KOPT-K1 (cell line): ENCODE measurements around the gene IFNA5.

Experiments used
- H3K27ac ChIP-seq: fragments of 200-600 bp; sonication (generic); 2 replicates; pipeline ENCODE4 v1.5.1; 2016; ENCODE audit warnings: antibody characterized with exemption, mild to moderate bottlenecking, low read depth, low read length; ENCODE audit not compliant: poor library complexity, severe bottlenecking
- H3K36me3 ChIP-seq: fragments of 200-600 bp; sonication (generic); 2 replicates; pipeline ENCODE4 v1.5.1; 2017; ENCODE audit warnings: antibody characterized with exemption, mild to moderate bottlenecking, low read length, moderate library complexity; ENCODE audit not compliant: insufficient read depth
- H3K9me3 ChIP-seq: fragments of 200-600 bp; sonication (generic); 2 replicates; pipeline ENCODE4 v1.5.1; 2017; ENCODE audit warnings: antibody characterized with exemption, low read length, mild to moderate bottlenecking; ENCODE audit not compliant: insufficient read depth, poor library complexity, severe bottlenecking

The IFNA5 gene

GRCh38 chr9:21316860-21317259 is 11.7 kb upstream of the IFNA5 start:
- Histone ChIP-seq H3K27ac (no peak overlapping the region), H3K9me3 (no peaks in the 10 kb centered on the region), H3K36me3 (peaks cover 10% of the 10 kb centered on the region; the same call in 1 of the 2 replicates)

- Histone ChIP-seq H3K9me3 (no peaks in the 10 kb centered on the region), H3K36me3 (0 out of 2 replicates have a peak, but pooled peaks cover 3% of the 10 kb centered on the region)
Measured at GRCh38 chr9:21316032-21316842, 11.1 kb upstream of the IFNA5 start.

GRCh38 chr9:21314152-21314551 is 9.0 kb upstream of the IFNA5 start:
- no peaks in the 10 kb centered on the region for H3K9me3 ChIP-seq
- no peaks in the 10 kb centered on the region for H3K36me3 ChIP-seq
- H3K27ac ChIP-seq: no peak overlapping the region

More at GRCh38 chr9:21316032-21316842, 11.1 kb upstream of the IFNA5 start:
- no peak overlapping the region for H3K27ac ChIP-seq

- no peaks in the 10 kb centered on the region for H3K36me3 ChIP-seq
- H3K9me3 ChIP-seq: no peaks in the 10 kb centered on the region
- no peak overlapping the region for H3K27ac ChIP-seq
Measured at GRCh38 chr9:21311889-21312288, 6.8 kb upstream of the IFNA5 start.

- Histone ChIP-seq H3K9me3 (no peaks in the 10 kb centered on the region), H3K36me3 (no peaks in the 10 kb centered on the region), H3K27ac (no peak overlapping the region)
Measured at GRCh38 chr9:21295992-21296391, 9.1 kb downstream of the IFNA5 start.

GRCh38 chr9:21294904-21295538 is 10.1 kb downstream of the IFNA5 start:
- no peaks in the 10 kb centered on the region for H3K36me3 ChIP-seq

GRCh38 chr9:21294364-21294774 is 10.7 kb downstream of the IFNA5 start:
- H3K36me3 ChIP-seq: no peaks in the 10 kb centered on the region
- H3K9me3 ChIP-seq: no peaks in the 10 kb centered on the region
- H3K27ac ChIP-seq: no peak overlapping the region

More at GRCh38 chr9:21294904-21295538, 10.1 kb downstream of the IFNA5 start:
- Histone ChIP-seq H3K9me3 (no peaks in the 10 kb centered on the region), H3K27ac (no peak overlapping the region)

- H3K27ac ChIP-seq: no peak overlapping the region
- H3K36me3 ChIP-seq: no peaks in the 10 kb centered on the region
- H3K9me3 ChIP-seq: no peaks in the 10 kb centered on the region
Measured at GRCh38 chr9:21289848-21290247, 15.3 kb downstream of the IFNA5 start.

GRCh38 chr9:21287280-21287679 is 17.8 kb downstream of the IFNA5 start:
- Histone ChIP-seq H3K9me3 (no peaks in the 10 kb centered on the region), H3K36me3 (no peaks in the 10 kb centered on the region), H3K27ac (no peak overlapping the region)

GRCh38 chr9:21286659-21287058 is 18.5 kb downstream of the IFNA5 start:
- H3K27ac ChIP-seq: no peak overlapping the region
- H3K9me3 ChIP-seq: no peaks in the 10 kb centered on the region
- no peaks in the 10 kb centered on the region for H3K36me3 ChIP-seq

- H3K36me3 ChIP-seq: no peaks in the 10 kb centered on the region
- H3K27ac ChIP-seq: no peak overlapping the region
- no peaks in the 10 kb centered on the region for H3K9me3 ChIP-seq
Measured at GRCh38 chr9:21286099-21286498, 19.0 kb downstream of the IFNA5 start.

GRCh38 chr9:21281275-21281674 is 23.8 kb downstream of the IFNA5 start:
- Histone ChIP-seq H3K27ac (no peak overlapping the region), H3K9me3 (no peaks in the 10 kb centered on the region), H3K36me3 (no peaks in the 10 kb centered on the region)

- H3K27ac ChIP-seq: no peak overlapping the region
- no peaks in the 10 kb centered on the region for H3K36me3 ChIP-seq
- H3K9me3 ChIP-seq: no peaks in the 10 kb centered on the region
Measured at GRCh38 chr9:21268347-21268657, 36.8 kb downstream of the IFNA5 start.

GRCh38 chr9:21267485-21268346 is 37.4 kb downstream of the IFNA5 start:
- Histone ChIP-seq H3K27ac (no peak overlapping the region), H3K36me3 (no peaks in the 10 kb centered on the region), H3K9me3 (no peaks in the 10 kb centered on the region)
